MM.1S (cell line): ENCODE data around the gene FAM83B.

Experiments
- DNase-seq: peaks from one replicate; pipeline ENCODE4 v3.0.0-alpha.2; 2015
- H2AFZ ChIP-seq: fragments of 300-600 bp; sonication (generic); 2 replicates; pipeline ENCODE4 v1.6.0; 2016; ENCODE audit warnings: antibody characterized with exemption, low read length
- H3F3A ChIP-seq: fragments of 300-600 bp; sonication (generic); 2 replicates; pipeline ENCODE4 v1.6.1; 2016; ENCODE audit warnings: mild to moderate bottlenecking, antibody characterized with exemption, low read length, moderate library complexity, mixed read lengths; ENCODE audit not compliant: insufficient read depth
- H3K27ac ChIP-seq: fragments of 300-600 bp; sonication (generic); 2 replicates; pipeline ENCODE4 v1.5.1; 2016; ENCODE audit warnings: mild to moderate bottlenecking, low read length
- H3K27me3 ChIP-seq: fragments of 300-600 bp; sonication (generic); replicated peaks from 2 replicates; pipeline ENCODE4 v1.6.0; 2016; ENCODE audit warnings: low read length; ENCODE audit not compliant: insufficient read depth
- H3K36me3 ChIP-seq: fragments of 300-600 bp; sonication (generic); replicated peaks from 2 replicates; pipeline ENCODE4 v1.6.1; 2016; ENCODE audit warnings: mild to moderate bottlenecking, low read length, mixed read lengths; ENCODE audit not compliant: insufficient read depth
- H3K4me1 ChIP-seq: fragments of 300-600 bp; sonication (generic); 2 replicates; pipeline ENCODE4 v1.6.1; 2016; ENCODE audit warnings: low read length, mixed read lengths
- H3K4me2 ChIP-seq: fragments of 300-600 bp; sonication (generic); 2 replicates; pipeline ENCODE4 v1.6.0; 2016; ENCODE audit warnings: low read depth, low read length
- H3K4me3 ChIP-seq: fragments of 300-600 bp; sonication (generic); 2 replicates; pipeline ENCODE4 v1.5.1; 2016; ENCODE audit warnings: low read length, mixed read lengths
- H3K79me2 ChIP-seq: fragments of 300-600 bp; sonication (generic); 2 replicates; pipeline ENCODE4 v1.6.1; 2016; ENCODE audit warnings: mixed run types, low read length, mixed read lengths
- H3K9ac ChIP-seq: fragments of 300-600 bp; sonication (generic); 2 replicates; pipeline ENCODE4 v1.6.1; 2016; ENCODE audit warnings: low read length, mixed read lengths
- H3K9me2 ChIP-seq: fragments of 300-600 bp; sonication (generic); replicated peaks from 2 replicates; pipeline ENCODE4 v1.6.1; 2016; ENCODE audit warnings: mild to moderate bottlenecking, low read length, mixed read lengths; ENCODE audit not compliant: insufficient read depth
- H3K9me3 ChIP-seq: fragments of 300-600 bp; sonication (generic); replicated peaks from 2 replicates; pipeline ENCODE4 v1.6.1; 2016; ENCODE audit warnings: mild to moderate bottlenecking, low read length, mixed read lengths; ENCODE audit not compliant: insufficient read depth
- H4K20me1 ChIP-seq: fragments of 300-600 bp; sonication (generic); 2 replicates; pipeline ENCODE4 v1.6.1; 2016; ENCODE audit warnings: mild to moderate bottlenecking, low read length, moderate library complexity, mixed read lengths; ENCODE audit not compliant: insufficient read depth
- CTCF ChIP-seq: fragments of 300-600 bp; sonication (generic); IDR thresholded peaks from 2 replicates; pipeline ENCODE4 v1.5.1; 2016; ENCODE audit warnings: antibody characterized with exemption, low read length, mixed read lengths
- EZH2 ChIP-seq: fragments of 300-600 bp; sonication (generic); optimal IDR thresholded peaks from 2 replicates; pipeline ENCODE3; 2017; ENCODE audit warnings: low read depth, mild to moderate bottlenecking, antibody characterized with exemption, low read length, mixed read lengths
- EZH2phosphoT487 ChIP-seq: fragments of 300-600 bp; sonication (generic); IDR thresholded peaks from 2 replicates; pipeline ENCODE4 v1.6.1; 2018; ENCODE audit warnings: antibody characterized with exemption, low read length

The FAM83B gene

GRCh38 chr6:54801244-54801643 is 45.3 kb upstream of the FAM83B start:
- H3K27ac ChIP-seq, result no peak overlapping the region
- H3K4me1 ChIP-seq, result peaks cover 16% of the 10 kb centered on the region
- H3K9me2 ChIP-seq, result no peaks in the 10 kb centered on the region
- no peaks in the 10 kb centered on the region for H4K20me1 ChIP-seq
- no peak for DNase-seq
- H3K9me3 ChIP-seq, result no peaks in the 10 kb centered on the region
- no peak for TF ChIP-seq CTCF
- no peak for TF ChIP-seq EZH2
- TF ChIP-seq EZH2phosphoT487, result no peak
- H3K4me2 ChIP-seq, result no peak overlapping the region
- H2AFZ ChIP-seq, result no peak overlapping the region
- no peaks in the 10 kb centered on the region for H3K36me3 ChIP-seq
- no peak overlapping the region for H3K4me3 ChIP-seq
- H3F3A ChIP-seq, result 0 out of 2 replicates have a peak, but pooled peaks cover 2% of the 10 kb centered on the region
- no peaks in the 10 kb centered on the region for H3K79me2 ChIP-seq
- H3K27me3 ChIP-seq, result no peaks in the 10 kb centered on the region
- no peak overlapping the region for H3K9ac ChIP-seq

DNA sequence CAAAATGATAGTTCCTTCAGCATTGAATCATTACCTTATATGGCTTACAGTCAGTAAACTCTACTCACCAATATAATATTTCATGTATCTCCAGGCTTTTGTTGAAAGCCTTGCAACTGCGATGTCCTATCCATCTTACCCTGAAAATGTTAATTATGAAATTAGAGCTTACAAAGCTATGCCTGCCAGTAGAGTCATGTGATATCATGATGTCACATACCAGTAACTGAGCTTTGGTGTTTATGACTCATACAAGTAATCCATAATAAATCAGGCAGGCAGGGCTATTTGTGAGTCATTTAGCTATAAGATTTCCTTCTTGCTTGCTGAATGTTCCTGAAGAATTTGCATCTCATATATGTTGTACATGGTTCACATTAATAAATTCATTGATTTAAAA is 44.9 kb upstream of the FAM83B start:
- 0 out of 2 replicates have a peak, but pooled peaks cover 2% of the 10 kb centered on the region for H3F3A ChIP-seq
- no peaks in the 10 kb centered on the region for H3K9me2 ChIP-seq
- no peak overlapping the region for H3K9ac ChIP-seq
- H3K4me2 ChIP-seq, result no peak overlapping the region
- no peak overlapping the region for H3K4me3 ChIP-seq
- H3K27ac ChIP-seq, result no peak overlapping the region
- no peak overlapping the region for H2AFZ ChIP-seq
- no peaks in the 10 kb centered on the region for H4K20me1 ChIP-seq
- peaks cover 16% of the 10 kb centered on the region for H3K4me1 ChIP-seq
- H3K79me2 ChIP-seq, result no peaks in the 10 kb centered on the region
- no peak for DNase-seq
- H3K36me3 ChIP-seq, result no peaks in the 10 kb centered on the region
- TF ChIP-seq EZH2phosphoT487 (no peak), CTCF (no peak), EZH2 (no peak)
- no peaks in the 10 kb centered on the region for H3K27me3 ChIP-seq
- H3K9me3 ChIP-seq, result no peaks in the 10 kb centered on the region

DNA sequence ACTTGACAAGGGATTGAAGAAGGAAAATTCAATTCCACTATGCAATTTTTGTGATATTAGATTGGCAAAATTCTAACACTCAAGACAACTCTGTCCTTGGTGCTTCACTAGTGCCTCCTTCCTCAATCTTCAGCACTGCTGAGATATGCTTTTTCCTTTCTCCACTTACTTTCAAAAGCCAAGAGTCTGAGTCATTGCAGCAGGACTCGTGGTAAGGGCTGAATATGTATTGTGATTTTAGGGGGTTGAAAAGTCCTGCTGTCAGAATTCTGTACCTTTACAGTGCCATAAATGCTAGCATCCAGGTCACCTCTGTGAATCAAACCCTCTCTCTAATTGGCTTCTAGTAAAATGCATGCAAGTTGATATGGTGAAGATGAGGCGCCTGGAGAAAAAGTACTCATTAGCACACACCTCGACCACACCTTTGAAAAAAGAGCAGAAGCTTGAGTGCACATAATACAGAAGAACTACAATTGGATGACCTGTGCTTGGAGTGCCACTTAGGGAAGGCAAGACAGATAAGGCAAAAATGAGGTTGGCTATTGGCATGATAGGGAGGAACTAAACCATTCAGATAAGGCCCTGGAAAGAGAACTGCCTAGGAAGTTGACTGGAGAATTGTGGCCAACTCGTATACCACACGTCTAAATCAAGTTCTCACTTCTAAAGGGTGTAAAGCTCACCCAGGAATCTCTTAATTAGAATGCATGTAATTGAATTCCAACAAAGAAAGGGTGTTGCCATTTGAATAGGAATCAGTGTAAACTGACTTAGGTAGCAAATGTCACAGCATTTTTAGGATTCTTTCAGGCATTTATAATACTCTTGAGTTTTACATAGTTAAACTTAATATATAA is 43.6 kb upstream of the FAM83B start:
- Histone ChIP-seq H3K27me3 (no peaks in the 10 kb centered on the region), H3K79me2 (no peaks in the 10 kb centered on the region), H3K4me1 (peaks cover 16% of the 10 kb centered on the region), H3K36me3 (no peaks in the 10 kb centered on the region), H3K9ac (no peak overlapping the region), H3K9me3 (no peaks in the 10 kb centered on the region), H4K20me1 (no peaks in the 10 kb centered on the region), H3F3A (0 out of 2 replicates have a peak, but pooled peaks cover 2% of the 10 kb centered on the region), H3K4me2 (peak overlapping the region; percentile 14; the same call in 1 of the 2 replicates), H3K27ac (no peak overlapping the region; the same call in 1 of the 2 replicates), H3K9me2 (no peaks in the 10 kb centered on the region), H2AFZ (no peak overlapping the region), H3K4me3 (no peak overlapping the region)
- TF ChIP-seq EZH2phosphoT487 (no peak), CTCF (no peak), EZH2 (no peak)
- DNase-seq, result peak; percentile 38
